ENCODE measurements around the gene CDC7. TPM values are rescaled to one million over a fixed set of nuclear protein-coding genes. Genes with fewer than 3 reads are reported as not detected.

Gene CDC7
- total and polyA plus RNA-seq, 8 donors, result 6.3 to 25.3 (median 18.1) TPM

GRCh38 chr1:91557826-91558225, 57.2 kb downstream of the CDC7 start:
- ATAC-seq, result no peak
- Histone ChIP-seq H3K4me1 (peaks cover 5 to 22% of the 10 kb centered on the region in 2 donors), H3K36me3 (no peaks in the 10 kb centered on the region), H3K4me3 (no peak overlapping the region), H3K9me3 (no peaks in the 10 kb centered on the region), H3K27ac (no peak overlapping the region), H3K27me3 (no peaks in the 10 kb centered on the region)
- intact Hi-C loops (cut with DNase I), result no loop called here
- DNase-seq, result no peak
- TF ChIP-seq, protein P1, sequence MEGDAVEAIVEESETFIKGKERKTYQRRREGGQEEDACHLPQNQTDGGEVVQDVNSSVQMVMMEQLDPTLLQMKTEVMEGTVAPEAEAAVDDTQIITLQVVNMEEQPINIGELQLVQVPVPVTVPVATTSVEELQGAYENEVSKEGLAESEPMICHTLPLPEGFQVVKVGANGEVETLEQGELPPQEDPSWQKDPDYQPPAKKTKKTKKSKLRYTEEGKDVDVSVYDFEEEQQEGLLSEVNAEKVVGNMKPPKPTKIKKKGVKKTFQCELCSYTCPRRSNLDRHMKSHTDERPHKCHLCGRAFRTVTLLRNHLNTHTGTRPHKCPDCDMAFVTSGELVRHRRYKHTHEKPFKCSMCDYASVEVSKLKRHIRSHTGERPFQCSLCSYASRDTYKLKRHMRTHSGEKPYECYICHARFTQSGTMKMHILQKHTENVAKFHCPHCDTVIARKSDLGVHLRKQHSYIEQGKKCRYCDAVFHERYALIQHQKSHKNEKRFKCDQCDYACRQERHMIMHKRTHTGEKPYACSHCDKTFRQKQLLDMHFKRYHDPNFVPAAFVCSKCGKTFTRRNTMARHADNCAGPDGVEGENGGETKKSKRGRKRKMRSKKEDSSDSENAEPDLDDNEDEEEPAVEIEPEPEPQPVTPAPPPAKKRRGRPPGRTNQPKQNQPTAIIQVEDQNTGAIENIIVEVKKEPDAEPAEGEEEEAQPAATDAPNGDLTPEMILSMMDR (IDR thresholded peaks at IDR 0.05), result no peak

- Histone ChIP-seq H3K36me3 (no peaks in the 10 kb centered on the region), H3K27ac (peak overlapping the region in 1 of 2 donors; percentile 42), H3K4me1 (peaks cover 5 to 16% of the 10 kb centered on the region in 2 donors), H3K9me3 (no peaks in the 10 kb centered on the region), H3K27me3 (no peaks in the 10 kb centered on the region), H3K4me3 (no peak overlapping the region)
- DNase-seq (no peak), ATAC-seq (no peak)
- TF ChIP-seq, protein P1 (IDR thresholded peaks at IDR 0.05), result no peak
- intact Hi-C loops (cut with DNase I), result no loop called here
Observed at GRCh38 chr1:91559046-91559750, 58.5 kb downstream of the CDC7 start.

GRCh38 chr1:91559838-91560565, 59.4 kb downstream of the CDC7 start:
- Histone ChIP-seq H3K27me3 (no peaks in the 10 kb centered on the region), H3K27ac (peak overlapping the region; percentile 30 to 42), H3K36me3 (no peaks in the 10 kb centered on the region), H3K9me3 (no peaks in the 10 kb centered on the region), H3K4me3 (no peak overlapping the region), H3K4me1 (peaks cover 5 to 9% of the 10 kb centered on the region in 2 donors)
- ATAC-seq (peak; percentile 79), DNase-seq (no peak)
- TF ChIP-seq, protein P1 (IDR thresholded peaks at IDR 0.05), result no peak
- intact Hi-C loops (cut with DNase I), result no loop called here

- H3K27me3 ChIP-seq, result no peaks in the 10 kb centered on the region
- H3K27ac ChIP-seq, result peak overlapping the region; percentile 37 to 58
- no peaks in the 10 kb centered on the region for H3K9me3 ChIP-seq
- no peaks in the 10 kb centered on the region for H3K36me3 ChIP-seq
- H3K4me3 ChIP-seq, result no peak overlapping the region
- TF ChIP-seq, protein P1 (IDR thresholded peaks at IDR 0.05), result no peak
- peak in 1 of 4 donors; percentile 62 for DNase-seq
- intact Hi-C loops (cut with DNase I), result no loop called here
- H3K4me1 ChIP-seq, result peaks cover 6 to 13% of the 10 kb centered on the region in 2 donors
- no peak for ATAC-seq
Observed at GRCh38 chr1:91564888-91565701, 64.4 kb downstream of the CDC7 start.
